Measurements from ENCODE around the gene EHBP1.

DNA sequence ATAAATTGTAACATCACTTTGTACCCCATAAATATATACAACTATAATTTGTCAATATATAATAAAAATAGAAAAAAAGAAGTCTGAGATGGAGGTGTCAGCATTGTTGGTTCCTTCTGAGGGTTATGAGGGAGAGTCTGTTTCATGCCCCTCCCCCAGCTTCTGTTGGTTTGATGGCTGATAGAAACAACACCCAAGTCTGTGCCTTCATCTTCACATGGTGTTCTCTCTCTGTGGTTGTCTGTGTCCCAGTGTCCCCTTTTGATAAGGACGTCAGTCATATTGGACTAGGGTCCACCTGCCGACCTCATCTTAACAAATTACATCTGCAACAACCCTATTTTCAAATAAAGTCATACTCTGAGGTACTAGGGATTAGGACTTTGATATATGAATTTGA, 20.3 kb upstream of the EHBP1 start:
- TF ChIP-seq, protein P1, sequence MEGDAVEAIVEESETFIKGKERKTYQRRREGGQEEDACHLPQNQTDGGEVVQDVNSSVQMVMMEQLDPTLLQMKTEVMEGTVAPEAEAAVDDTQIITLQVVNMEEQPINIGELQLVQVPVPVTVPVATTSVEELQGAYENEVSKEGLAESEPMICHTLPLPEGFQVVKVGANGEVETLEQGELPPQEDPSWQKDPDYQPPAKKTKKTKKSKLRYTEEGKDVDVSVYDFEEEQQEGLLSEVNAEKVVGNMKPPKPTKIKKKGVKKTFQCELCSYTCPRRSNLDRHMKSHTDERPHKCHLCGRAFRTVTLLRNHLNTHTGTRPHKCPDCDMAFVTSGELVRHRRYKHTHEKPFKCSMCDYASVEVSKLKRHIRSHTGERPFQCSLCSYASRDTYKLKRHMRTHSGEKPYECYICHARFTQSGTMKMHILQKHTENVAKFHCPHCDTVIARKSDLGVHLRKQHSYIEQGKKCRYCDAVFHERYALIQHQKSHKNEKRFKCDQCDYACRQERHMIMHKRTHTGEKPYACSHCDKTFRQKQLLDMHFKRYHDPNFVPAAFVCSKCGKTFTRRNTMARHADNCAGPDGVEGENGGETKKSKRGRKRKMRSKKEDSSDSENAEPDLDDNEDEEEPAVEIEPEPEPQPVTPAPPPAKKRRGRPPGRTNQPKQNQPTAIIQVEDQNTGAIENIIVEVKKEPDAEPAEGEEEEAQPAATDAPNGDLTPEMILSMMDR (IDR thresholded peaks at IDR 0.05), result no peak
- no peak for TF ChIP-seq POLR2A (IDR thresholded peaks at IDR 0.05)

All from uterus (tissue), 2 donors.